HG03097 (cell line): ENCODE measurements around the gene FBXO28.
A peak's percentile ranks its signal among the peaks of the same experiment; 100 is the strongest.

Experiments used
- ATAC-seq: cut with Tn5 transposase; IDR thresholded peaks from one replicate; pipeline ENCODE4 v1.9.1; 2021; ENCODE audit not compliant: unreplicated experiment, low FRiP score

FBXO28 gene

DNA sequence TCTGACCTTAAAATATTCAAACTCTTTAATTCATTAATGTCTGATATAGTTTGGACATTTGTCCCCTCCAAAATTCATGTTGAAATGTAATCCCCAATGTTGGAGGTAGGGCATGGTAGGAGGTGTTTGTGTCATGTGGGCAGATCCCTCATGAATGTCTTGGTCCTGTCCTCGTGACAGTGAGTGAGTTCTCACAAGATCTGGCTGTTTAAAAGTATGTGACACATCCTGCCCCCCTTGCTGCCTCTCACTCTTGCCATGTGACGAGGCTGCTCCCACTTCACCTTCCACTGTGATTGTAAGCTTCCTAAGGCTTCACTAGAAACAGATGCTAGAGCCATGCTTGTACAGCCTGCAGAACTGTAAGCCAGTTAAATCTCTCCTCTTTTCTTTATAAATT, 21.3 kb upstream of the FBXO28 start:
- no peak for ATAC-seq

DNA sequence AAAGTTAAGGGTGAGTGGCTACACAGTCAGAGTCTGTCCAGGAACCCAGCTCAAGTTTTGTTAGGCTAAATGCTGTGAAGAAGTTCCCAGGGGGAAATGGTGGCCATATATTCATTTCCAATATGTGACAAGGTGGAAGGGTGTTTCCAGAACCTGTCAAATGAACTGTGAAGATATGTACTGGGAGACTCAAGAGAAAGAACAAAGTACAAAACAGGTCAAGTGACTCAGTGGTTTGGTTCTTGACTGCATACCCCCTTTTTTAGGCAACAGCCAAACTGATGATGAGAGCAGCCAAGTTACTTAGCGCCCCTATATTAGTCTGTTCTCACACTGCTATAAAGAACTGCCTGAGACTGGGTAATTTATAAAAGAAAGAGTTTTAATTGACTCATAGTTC, 18.6 kb upstream of the FBXO28 start:
- ATAC-seq = no peak

DNA sequence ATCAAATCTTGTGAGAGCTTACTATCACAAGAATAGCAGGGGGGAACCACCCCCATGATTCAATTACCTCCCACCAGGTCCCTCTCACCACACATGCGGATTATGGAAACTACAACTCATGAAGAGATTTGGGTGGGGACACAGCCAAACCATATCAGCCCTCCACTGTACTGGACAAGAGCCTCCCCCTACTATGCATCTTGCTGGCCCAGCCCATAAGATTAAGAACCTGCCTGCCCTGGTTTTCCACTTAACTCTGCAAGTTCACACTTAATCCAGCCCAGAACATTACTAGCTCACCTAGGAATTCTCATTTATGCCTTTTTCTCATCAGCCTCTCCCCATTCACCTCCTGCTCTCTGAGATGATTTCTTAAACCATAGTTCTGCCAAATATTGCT, 18.0 kb upstream of the FBXO28 start:
- no peak for ATAC-seq

DNA sequence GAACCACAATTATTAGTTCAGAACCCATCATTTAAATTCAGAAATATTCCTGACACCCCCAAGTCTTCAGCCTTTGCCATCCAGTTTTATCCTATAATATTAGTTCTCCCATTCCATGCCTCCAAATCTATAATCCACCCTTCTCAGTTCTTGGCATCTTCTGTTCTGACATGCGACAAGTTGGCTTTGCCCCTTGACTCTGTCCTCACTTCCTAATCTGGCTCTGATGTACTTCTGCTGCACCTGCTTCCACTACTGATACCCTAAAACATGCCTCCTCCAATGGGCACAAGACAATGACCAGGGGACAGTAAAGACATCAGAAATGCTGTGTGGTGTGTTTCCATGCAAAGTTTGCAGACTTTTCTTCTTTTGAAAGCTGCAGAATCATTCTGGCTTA, 17.1 kb upstream of the FBXO28 start:
- ATAC-seq = no peak

DNA sequence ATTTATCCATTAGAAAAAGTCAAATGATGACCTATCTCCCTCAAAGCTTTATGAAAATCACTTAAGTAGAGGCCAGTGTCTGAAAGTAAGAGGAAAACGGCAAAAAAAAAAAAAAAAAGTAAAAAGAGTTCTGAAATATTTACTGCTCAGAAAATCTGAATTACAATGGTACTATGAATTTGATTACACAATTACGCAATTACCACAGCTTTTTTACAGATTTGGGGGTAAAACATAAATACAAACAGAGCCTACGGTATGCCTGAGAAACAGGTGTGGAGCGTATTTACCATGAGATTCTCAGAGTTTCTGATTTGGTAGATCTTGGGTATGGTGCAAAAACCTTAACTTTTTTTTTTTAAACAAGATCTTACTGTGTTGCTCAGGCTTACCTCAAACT, 15.9 kb upstream of the FBXO28 start:
- no peak for ATAC-seq

DNA sequence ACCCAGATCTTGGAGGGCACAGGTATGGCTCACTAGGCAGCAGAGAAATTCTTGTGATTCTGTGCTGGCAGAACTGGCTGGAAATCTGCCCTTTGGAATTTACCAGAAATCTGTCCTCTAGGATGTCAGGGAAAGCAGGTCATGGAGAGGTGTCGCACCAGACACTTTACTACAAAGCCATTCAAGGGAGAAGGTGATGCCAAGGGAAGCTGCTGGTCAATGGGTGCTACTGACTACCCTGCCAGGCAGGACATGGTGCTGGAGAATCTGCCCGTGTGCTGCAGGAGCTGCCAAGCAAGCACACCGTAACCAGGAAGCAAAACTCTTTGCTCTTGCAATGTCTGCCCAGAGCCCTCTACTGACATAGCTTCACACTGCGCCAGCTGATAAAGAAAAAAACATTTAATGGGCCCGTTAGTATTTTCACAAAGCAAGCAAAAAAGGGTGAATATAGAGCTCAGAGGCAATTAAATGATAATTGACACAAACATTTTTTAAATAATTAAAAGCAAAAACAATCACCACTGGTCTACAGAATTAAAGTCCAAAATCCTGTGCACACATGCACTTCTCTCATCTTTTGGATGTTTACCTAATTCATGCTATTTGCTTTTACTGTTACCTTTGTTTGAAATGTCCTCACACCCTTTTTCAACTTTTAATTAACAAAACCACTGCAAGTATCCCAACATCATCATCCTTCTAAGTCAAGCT, 7.2 kb upstream of the FBXO28 start:
- no peak for ATAC-seq

DNA sequence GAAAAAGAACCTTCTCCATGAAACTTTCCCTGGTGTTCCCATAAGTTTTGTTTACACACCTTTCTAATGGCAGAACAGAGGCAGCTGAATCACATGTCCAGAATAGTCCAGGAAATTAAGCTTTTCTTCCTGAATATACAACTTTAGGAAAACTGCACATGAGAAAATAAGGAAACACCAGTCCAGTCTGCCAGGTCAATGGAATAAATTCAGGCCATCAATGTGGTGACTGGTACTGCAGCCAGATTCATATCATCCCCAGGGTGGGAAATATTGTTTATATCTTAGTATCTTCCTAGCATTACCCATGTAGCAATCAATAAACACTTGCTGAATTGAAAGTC, 6.7 kb upstream of the FBXO28 start:
- ATAC-seq = no peak

DNA sequence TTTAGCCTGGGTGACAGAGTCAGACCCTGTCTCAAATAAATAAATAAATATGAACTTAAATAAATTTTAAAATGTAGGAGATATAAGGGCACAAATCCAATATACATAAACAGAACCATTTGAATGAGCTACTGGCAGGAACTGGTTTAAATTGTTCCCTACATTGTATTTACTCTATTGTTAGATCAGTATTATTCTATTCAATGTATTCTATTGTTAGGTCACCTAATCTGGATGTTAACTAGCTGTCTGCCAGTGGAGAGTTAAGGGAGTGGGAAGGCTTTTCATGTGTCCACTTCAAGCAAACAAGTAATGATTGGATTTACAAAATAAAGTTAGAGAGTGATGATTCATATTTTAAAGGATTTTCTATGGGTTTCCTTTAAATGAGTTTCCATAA, 4.9 kb upstream of the FBXO28 start:
- no peak for ATAC-seq

DNA sequence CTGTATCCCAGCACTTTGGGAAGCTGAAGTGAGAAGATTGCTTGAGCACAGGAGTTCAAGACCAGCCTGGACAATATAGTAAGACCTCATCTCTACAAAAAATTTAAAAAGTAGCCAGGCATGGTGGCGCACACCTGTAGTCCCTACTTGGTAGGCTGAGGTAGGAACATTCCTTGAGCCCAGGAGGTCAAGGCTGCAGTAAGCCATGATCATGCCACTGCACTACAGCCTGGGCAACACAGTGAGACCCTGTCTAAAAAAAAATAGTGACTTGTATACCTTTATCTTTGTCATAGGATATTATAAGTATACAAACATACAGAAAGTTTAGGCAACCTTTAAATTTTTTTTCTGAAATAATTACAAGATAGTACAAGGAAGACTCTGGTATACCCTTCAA, 3.9 kb upstream of the FBXO28 start:
- ATAC-seq = no peak

DNA sequence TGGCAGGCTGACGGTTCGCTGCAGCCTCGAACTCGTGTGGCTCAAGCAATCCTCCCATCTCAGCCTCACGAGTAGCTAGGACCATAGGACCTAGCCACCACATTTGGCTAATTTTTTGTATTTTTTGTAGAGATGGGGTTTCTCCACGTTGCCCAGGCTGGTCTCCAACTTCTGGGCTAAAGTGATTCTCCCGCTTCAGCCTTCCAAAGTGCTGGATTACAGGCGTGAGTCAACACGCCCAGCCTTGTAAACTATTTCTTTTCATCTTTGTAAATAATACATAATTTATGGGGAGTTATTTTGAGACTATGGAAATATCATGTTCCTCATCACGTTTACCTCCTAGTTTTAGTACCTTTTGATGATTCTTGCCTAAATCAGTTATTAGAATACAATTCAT, 906 bp upstream of the FBXO28 start:
- ATAC-seq = no peak

DNA sequence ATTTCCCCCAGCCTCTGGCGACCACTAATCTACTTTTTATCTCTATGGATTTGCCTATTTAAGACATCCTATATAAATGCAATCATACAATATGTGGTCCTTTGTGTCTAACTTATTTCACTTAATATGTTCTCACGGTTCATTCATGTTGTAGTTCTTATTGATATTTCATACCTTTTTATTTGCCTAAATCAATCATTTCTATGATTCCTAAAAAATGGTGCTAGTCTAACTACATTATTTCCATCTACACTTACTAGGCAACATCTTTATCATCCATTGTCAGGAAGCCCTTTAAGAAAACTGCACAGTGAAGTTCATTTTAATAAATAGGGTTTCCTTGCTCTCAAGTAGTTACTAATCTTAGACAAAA, 380 bp upstream of the FBXO28 start:
- ATAC-seq = no peak

DNA sequence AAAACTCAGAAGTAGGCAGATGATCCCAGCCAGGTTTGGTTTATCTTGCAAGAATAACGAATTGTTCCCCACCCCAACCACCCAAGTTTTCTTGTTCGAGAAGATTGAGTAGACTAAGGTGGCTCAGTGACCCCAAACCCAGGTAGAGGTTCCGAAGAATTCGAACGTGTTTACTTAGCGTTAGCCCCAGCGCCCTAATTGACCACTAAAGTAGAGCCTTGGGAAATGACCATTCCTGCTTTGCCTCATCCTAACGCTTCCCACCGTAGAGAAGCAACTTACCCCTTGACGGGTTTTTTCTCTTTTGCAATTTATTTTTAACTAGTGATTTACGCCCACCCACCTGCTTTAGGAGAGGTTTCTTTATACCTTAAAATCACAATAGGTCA, 870 bp downstream of the FBXO28 start:
- no peak for ATAC-seq

DNA sequence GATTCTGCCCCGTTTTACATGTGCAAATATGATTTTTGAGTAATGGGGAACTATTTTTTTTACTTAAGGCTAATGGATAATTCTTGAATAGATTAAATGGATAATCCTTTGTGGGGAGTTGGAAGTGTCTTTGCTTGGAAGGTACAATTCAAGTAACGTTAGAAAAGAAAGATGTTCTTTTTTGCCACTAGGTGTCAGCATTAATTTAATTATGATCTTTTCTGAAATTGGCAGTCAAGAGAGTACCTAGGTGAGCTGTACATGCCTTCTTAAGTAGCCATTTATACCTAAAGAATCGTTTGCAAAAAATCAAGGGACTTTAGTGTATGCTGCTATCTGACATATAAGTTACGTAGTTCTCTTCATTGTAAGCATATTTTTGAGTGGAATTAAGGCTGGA, 2.2 kb downstream of the FBXO28 start:
- peak; percentile 35 for ATAC-seq

DNA sequence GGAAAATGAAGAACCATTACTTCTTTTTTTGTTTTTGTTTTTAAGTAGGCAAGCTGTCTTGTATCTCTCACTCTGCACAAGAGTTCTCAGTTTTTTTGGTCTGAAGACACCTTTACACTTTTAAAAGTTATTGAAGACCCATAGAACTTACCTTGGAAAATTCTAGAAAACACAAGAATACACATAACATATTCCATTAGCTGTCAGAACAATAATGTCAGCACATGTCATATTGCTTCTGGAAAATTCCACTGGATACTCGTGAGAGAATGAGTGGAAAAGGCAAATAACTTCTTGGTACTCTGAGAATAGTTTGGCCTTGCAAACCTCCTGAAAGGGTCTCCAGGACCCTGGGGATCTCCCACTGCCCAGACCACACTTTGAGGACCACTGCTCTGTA, 4.8 kb downstream of the FBXO28 start:
- ATAC-seq = no peak

DNA sequence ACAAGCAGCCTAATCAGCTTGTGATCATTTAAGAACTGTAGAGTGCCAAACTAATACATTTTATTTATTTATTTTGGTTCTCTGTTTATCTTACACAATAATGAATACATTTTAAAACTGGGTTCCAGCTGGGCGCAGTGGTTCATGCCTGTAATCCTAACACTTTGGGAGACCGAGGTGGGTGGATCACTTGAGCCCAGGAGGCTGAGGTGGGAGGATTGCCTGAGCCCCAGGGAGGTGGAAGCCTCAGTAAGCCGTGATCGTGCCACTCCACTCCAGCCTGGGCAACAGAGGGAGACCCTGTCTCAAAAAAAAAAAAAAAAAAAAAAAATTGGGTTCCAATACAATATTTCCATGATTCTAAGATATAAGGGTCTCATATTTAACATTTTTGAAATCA, 9.2 kb downstream of the FBXO28 start:
- ATAC-seq = no peak

DNA sequence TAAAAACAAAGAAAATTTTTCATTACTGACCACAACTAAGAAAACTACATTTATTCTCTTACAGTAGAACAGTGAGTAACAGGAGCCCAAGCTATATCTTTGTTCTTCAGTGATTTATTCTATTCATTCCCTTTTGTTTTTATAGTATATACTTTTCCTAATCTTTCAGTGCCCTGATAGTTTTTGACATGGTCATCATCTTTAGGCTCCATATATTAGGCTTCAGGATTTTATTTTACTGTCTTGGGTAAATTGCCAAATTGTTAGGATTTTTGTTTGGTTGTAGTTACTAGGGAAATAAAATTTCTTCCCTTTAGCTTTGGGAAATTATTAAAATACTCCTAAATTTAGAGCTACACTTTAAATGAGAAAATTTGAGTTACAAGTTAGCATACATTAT, 10.3 kb downstream of the FBXO28 start:
- no peak for ATAC-seq

DNA sequence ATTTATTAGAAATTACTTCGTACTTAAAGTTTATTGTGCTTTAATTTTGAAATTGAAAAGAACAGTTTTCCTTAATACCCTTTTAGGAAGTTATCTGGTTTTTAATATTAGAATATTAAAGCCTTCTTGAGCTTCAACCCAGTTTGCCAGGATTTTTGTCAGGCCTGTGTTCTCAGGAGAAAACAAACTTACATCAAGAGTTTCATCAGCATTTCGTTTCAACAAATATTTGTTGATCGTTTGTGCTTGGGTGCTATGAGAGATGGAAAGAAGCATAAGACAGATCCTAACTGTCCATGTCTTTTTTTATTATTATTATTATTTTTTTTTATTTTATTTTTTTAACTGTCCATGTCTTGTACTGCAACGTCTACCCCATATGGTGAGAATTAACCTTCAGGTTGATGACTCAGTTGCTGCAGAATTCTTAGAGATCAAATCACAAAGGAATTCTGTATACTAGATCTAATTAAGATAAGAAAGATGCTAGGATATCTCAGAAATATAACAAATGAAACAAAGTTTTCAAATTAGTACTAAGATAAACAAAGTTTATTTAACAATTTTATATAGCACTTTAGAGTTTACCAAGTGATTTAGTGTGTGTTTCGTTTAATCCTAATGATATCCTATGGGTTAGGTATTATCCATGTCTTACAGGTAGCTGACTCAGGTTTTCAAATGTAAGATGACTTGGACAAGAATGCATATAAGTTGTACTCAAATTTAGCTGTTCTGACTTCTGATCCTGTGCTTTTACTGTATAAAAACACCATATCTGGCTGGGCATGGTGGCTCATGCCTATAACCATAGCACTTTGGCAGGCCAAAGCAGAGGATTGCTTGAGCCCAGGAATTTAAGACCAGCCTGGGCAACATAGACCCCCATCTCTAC, 14.3 kb downstream of the FBXO28 start:
- no peak for ATAC-seq

DNA sequence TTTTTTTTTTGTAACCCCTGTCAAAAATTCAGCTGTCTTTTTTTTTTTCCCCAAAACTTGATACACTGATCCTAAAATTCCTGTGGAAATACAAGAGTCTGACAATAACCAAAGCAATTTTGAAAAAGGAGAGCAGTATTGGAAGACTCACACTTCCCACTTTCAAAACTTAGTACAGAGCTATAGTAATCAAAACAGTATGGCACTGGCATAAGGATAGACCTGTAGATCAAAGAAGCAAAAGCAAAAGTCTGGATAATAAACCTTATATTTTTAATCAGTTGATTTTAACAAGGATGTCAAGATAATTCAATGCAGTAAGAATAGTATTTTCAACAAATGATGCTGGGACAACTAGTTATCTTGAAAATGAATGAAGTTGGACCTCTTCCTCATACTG, 17.3 kb downstream of the FBXO28 start:
- no peak for ATAC-seq

DNA sequence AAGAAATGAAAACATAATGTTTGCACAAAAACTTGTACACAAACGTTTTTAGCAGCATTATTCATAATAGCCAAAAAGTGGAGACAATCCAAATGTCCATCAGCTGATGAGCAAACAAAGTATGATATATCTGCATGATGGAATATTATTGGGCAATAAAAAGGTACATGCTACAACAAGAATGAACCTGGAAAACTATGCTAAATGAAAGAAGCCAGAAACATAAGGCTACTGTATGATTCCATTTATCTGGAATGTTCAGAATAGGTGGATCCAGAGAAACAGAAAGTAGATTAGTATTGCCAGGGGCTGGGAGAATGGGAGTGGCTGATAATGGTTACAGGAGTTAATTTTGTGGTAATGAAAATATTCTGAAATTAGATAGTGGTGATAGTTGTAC, 19.0 kb downstream of the FBXO28 start:
- ATAC-seq = no peak

DNA sequence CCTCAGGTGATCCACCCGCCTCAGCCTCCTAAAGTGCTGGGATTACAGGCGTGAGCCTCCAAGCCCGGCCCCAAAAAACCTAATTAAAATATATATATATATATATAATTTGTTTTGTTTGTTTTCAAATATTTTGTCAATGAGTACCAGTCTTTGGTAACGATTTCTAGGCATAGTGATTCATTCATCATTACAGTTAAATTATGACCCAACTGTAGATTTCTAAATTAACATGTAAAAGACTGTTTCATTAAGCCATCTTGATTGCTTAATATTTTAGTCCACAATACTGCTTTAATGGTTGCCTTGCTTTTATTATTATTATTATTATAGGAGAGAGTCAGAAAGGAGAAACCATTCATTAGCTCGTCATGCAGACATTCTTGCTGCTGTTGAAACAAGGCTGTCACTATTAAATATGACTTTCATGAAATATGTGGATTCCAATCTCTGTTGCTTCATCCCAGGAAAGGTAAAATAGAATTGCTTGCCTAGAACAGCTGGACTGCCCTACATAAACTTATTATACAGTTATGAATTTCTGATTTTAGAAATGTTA, 19.9 kb downstream of the FBXO28 start:
- ATAC-seq = no peak

DNA sequence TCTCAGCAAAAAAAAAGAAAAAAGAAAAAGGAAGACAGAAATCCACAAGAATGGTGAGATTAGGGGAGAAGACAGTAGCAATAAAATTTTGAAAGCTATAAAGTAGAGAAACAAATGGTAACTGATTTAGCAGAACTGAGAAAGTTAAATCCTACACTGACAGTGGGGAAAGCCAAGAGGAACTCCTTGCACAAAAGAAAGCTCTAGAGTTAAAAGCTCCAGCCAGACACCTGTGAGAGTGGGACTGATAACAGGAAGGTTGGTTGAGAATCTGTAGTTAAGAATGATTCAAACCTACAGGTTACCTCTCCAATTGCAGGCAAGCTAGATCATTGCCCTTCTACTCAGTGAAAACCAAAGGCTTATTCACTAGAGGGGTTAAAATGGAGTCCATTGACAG, 23.6 kb downstream of the FBXO28 start:
- ATAC-seq = no peak

DNA sequence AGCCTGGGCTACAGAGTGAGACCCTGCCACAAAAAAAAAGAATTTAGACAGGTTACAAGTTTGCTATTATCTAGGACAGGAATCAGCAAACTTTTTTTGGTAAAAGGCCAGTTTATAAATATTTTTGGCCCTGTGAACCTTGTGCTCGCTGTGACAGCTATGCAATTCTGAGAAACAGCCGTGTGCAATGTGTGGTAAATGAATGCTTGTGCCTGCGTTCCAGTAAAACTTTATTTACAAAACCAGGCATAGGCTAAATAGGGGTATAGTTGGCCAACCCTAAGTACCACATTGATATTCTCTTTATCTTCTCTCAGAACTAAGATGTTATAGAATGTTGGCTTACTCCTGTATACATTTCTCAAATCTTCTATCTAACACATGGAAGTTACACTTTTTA, 24.3 kb downstream of the FBXO28 start:
- no peak for ATAC-seq
